ENCODE results near the gene SLC29A1. TPM values are rescaled to one million over a fixed set of nuclear protein-coding genes. Genes with fewer than 3 reads are reported as not detected.
A peak's percentile ranks its signal among the peaks of the same experiment; 100 is the strongest.

SLC29A1 gene
- total RNA-seq, 1 donor from 2014 or later: 24.1 TPM

DNA sequence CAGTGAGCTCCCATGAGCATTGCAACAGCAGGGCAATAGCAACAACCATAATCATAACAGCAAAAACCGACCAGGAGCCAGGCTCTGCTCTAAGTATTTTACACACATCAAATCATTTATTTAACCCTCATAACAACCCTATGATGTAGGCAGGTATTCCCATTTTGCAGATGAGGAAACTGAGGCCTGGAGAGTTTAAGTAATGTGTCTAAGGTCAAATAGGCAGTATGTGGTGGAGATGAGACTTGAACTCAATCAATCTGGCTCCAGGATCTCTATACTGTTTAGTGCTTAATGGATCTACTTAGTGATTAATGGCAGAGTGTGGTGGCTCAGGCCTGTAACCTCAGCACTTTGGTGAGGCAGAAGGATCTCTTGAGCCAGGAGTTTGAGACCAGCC lies 50.2 kb downstream of the SLC29A1 start:
- H3K4me1 Mint-ChIP-seq (ENCODE audit: low read depth): peaks cover 2% of the 10 kb centered on the region
- H3K27ac Mint-ChIP-seq: no peak overlapping the region
- H3K27me3 Mint-ChIP-seq: peaks cover 55% of the 10 kb centered on the region
- H3K4me3 Mint-ChIP-seq (ENCODE audit: low read depth): no peak overlapping the region
- no peaks in the 10 kb centered on the region for H3K9me3 Mint-ChIP-seq (ENCODE audit: low read depth)
- TF ChIP-seq, protein P1, sequence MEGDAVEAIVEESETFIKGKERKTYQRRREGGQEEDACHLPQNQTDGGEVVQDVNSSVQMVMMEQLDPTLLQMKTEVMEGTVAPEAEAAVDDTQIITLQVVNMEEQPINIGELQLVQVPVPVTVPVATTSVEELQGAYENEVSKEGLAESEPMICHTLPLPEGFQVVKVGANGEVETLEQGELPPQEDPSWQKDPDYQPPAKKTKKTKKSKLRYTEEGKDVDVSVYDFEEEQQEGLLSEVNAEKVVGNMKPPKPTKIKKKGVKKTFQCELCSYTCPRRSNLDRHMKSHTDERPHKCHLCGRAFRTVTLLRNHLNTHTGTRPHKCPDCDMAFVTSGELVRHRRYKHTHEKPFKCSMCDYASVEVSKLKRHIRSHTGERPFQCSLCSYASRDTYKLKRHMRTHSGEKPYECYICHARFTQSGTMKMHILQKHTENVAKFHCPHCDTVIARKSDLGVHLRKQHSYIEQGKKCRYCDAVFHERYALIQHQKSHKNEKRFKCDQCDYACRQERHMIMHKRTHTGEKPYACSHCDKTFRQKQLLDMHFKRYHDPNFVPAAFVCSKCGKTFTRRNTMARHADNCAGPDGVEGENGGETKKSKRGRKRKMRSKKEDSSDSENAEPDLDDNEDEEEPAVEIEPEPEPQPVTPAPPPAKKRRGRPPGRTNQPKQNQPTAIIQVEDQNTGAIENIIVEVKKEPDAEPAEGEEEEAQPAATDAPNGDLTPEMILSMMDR (IDR thresholded peaks at IDR 0.05; ENCODE audit: unreplicated experiment): no peak
- DNase-seq (ENCODE audit: low spot score, unreplicated experiment): no peak
- H3K36me3 Mint-ChIP-seq (ENCODE audit: insufficient read depth): peaks cover 5% of the 10 kb centered on the region

GRCh38 chr6:44275271-44275748 lies 51.9 kb downstream of the SLC29A1 start:
- Mint-ChIP-seq H3K27ac (no peak overlapping the region), H3K4me3 (ENCODE audit: low read depth) (no peak overlapping the region), H3K36me3 (ENCODE audit: insufficient read depth) (peaks cover 5% of the 10 kb centered on the region), H3K9me3 (ENCODE audit: low read depth) (no peaks in the 10 kb centered on the region), H3K27me3 (peaks cover 57% of the 10 kb centered on the region), H3K4me1 (ENCODE audit: low read depth) (peaks cover 2% of the 10 kb centered on the region)
- DNase-seq (ENCODE audit: low spot score, unreplicated experiment): no peak
- TF ChIP-seq, protein P1 (IDR thresholded peaks at IDR 0.05; ENCODE audit: unreplicated experiment): no peak

GRCh38 chr6:44275749-44276648 lies 52.6 kb downstream of the SLC29A1 start:
- TF ChIP-seq, protein P1 (IDR thresholded peaks at IDR 0.05; ENCODE audit: unreplicated experiment): no peak
- H3K36me3 Mint-ChIP-seq (ENCODE audit: insufficient read depth): peaks cover 5% of the 10 kb centered on the region
- H3K27ac Mint-ChIP-seq: no peak overlapping the region
- H3K27me3 Mint-ChIP-seq: peaks cover 63% of the 10 kb centered on the region
- peaks cover 2% of the 10 kb centered on the region for H3K4me1 Mint-ChIP-seq (ENCODE audit: low read depth)
- H3K4me3 Mint-ChIP-seq (ENCODE audit: low read depth): no peak overlapping the region
- no peaks in the 10 kb centered on the region for H3K9me3 Mint-ChIP-seq (ENCODE audit: low read depth)
- no peak for DNase-seq (ENCODE audit: low spot score, unreplicated experiment)

DNA sequence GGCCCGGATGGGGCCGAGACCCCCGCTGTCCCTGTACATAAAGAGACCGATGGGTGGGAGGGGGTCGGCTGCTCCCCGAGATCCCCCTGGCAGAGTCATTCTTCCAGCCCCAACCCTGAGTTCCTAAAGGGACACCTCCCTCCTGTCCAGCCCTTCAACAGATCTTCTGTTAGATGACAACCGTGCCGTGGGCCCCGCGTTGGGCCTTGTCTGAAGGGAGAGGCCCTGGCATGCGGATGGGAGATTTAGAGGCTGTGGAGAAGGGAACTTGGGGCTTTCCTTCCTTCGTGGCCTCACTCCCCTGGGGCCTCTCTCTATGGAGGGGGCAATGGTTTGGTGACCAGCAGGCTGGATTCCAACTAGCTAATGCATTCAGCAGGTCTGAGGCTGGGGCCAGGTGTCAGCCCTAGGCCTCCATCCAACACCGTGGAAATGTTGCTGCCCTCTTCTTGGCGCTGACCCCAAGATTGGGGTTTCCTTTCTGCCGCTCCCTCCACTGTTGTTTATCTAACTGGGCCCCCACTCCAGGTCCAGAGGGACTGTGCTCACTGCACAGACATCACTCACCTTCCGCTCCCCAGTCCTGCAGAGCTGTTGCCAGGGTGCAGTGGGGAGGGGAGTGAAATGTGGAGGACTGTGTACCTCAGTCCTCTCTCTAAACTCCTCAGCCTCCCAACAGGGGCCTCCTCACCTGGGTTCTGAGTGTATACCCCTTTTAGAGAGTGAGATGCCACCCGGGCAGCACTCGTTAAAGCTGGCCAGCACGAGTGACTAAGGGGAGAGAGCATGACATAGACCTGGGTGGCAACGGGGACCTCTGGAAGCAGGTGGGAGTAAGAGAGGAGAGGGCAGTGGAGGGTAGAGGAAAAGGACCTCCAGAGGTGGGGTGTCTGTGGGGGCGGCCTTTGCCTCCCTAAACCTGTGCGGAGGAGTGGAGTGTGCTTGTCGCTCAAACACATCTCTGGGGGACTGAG lies 53.6 kb downstream of the SLC29A1 start:
- no peak for DNase-seq (ENCODE audit: low spot score, unreplicated experiment)
- Mint-ChIP-seq H3K27ac (peak overlapping the region; percentile 65), H3K36me3 (ENCODE audit: insufficient read depth) (peaks cover 5% of the 10 kb centered on the region), H3K4me1 (ENCODE audit: low read depth) (peaks cover 2% of the 10 kb centered on the region), H3K9me3 (ENCODE audit: low read depth) (no peaks in the 10 kb centered on the region), H3K27me3 (peaks cover 60% of the 10 kb centered on the region), H3K4me3 (ENCODE audit: low read depth) (no peak overlapping the region)
- TF ChIP-seq, protein P1 (IDR thresholded peaks at IDR 0.05; ENCODE audit: unreplicated experiment): no peak

GRCh38 chr6:44277763-44278162 lies 54.4 kb downstream of the SLC29A1 start:
- DNase-seq (ENCODE audit: low spot score, unreplicated experiment): no peak
- TF ChIP-seq, protein P1 (IDR thresholded peaks at IDR 0.05; ENCODE audit: unreplicated experiment): no peak
- peaks cover 5% of the 10 kb centered on the region for H3K36me3 Mint-ChIP-seq (ENCODE audit: insufficient read depth)
- peaks cover 63% of the 10 kb centered on the region for H3K27me3 Mint-ChIP-seq
- H3K4me1 Mint-ChIP-seq (ENCODE audit: low read depth): peaks cover 2% of the 10 kb centered on the region
- H3K4me3 Mint-ChIP-seq (ENCODE audit: low read depth): no peak overlapping the region
- H3K9me3 Mint-ChIP-seq (ENCODE audit: low read depth): no peaks in the 10 kb centered on the region
- H3K27ac Mint-ChIP-seq: no peak overlapping the region
